C4-2B (cell line): ENCODE data around the gene NDUFB5.

Experiments
- H3K27ac ChIP-seq: fragments of 450-650 bp; 2 replicates; pipeline ENCODE4 v1.5.1; 2017
- ZFX ChIP-seq: fragments of 450-650 bp; IDR thresholded peaks from 2 replicates; pipeline ENCODE4 v1.6.1; 2017
- TF ChIP-seq, protein P1 (sequence below): fragments of 450-650 bp; conservative IDR thresholded peaks from 2 replicates; pipeline ENCODE4 v1.5.1; 2017; ENCODE audit warnings: mild to moderate bottlenecking

The NDUFB5 gene

DNA sequence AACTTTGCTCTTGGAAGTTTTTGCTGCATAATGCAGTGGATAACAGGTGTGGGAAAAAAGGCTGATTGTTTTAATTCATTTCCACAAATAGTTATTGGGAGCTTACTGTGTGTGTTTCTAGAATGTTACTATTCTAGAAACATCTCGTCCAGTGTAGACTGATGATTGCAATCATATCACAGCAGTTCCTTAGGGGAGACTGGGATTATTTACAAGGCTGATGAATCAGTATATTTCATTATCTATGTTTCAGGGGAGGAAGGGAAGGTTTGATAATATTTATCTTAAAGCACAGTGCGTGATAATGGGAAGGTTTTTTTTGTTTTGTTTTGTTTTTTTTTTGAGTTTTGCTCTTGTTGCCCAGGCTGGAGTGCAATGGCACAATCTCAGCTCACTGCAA, 50.6 kb downstream of the NDUFB5 start:
- TF ChIP-seq ZFX = no peak
- TF ChIP-seq, protein P1, sequence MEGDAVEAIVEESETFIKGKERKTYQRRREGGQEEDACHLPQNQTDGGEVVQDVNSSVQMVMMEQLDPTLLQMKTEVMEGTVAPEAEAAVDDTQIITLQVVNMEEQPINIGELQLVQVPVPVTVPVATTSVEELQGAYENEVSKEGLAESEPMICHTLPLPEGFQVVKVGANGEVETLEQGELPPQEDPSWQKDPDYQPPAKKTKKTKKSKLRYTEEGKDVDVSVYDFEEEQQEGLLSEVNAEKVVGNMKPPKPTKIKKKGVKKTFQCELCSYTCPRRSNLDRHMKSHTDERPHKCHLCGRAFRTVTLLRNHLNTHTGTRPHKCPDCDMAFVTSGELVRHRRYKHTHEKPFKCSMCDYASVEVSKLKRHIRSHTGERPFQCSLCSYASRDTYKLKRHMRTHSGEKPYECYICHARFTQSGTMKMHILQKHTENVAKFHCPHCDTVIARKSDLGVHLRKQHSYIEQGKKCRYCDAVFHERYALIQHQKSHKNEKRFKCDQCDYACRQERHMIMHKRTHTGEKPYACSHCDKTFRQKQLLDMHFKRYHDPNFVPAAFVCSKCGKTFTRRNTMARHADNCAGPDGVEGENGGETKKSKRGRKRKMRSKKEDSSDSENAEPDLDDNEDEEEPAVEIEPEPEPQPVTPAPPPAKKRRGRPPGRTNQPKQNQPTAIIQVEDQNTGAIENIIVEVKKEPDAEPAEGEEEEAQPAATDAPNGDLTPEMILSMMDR = no peak

DNA sequence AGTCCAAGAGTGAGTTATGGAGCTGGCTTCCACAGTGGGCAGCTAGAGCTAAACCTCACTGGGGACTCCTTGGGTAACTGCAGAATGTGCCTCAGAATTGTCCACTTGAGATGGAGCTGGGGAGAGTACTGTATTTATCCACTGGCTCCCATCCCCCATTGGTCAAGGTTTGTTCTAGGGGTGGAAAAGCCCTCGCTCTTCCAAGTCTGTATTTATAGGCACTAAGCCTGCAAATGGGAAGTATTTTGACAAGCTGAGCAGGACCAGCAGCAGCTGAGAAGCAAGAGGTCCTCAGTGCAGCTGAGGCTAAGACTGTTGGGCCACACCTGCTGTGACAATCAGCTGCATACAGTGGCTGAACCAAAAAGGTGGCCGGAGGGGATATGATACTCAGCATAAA, 54.0 kb downstream of the NDUFB5 start:
- TF ChIP-seq, protein P1 = no peak
- no peak for TF ChIP-seq ZFX
- no peak overlapping the region for H3K27ac ChIP-seq

More for the DNA sequence above, 50.6 kb downstream of the NDUFB5 start:
- H3K27ac ChIP-seq = no peak overlapping the region

DNA sequence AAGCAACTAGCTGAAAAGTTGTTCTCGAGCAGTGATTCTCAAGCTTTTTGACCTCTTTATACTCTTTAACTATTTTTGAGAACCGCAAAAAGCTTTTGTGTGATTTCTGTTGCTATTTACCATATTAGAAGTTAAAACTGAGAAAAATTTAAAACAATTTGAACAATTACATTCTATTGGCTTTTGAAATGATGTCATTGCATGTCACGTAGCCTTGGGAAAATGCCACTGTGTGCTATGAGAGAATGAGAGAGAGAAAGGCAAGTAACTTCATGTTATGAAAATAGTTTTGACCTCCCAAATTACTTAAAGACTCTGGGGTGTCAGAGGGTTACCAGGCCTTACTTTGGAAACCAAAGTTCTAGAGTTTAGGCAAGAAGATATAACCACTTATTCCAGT, 56.3 kb downstream of the NDUFB5 start:
- H3K27ac ChIP-seq = no peak overlapping the region
- TF ChIP-seq, protein P1 = no peak
- TF ChIP-seq ZFX = no peak

DNA sequence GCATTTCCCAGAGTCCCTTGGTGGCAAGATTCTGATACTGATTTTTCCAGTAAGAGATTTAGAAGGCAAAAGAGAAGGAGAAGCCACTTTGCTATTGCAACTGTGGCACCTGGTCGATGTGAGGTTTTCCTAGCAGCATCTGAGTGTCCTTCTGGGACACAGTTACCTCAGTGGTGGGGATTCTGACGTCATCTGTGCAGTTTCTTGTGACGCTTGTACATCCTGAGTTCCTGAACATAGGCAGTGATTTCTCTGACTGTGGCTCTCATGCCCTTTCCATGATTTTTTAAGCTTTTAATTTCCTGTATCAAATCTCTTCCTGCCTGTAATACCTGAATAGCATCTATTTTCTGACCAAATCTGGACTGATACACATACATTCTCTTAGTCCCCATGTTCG, 57.2 kb downstream of the NDUFB5 start:
- H3K27ac ChIP-seq = no peak overlapping the region
- TF ChIP-seq, protein P1 = no peak
- no peak for TF ChIP-seq ZFX

DNA sequence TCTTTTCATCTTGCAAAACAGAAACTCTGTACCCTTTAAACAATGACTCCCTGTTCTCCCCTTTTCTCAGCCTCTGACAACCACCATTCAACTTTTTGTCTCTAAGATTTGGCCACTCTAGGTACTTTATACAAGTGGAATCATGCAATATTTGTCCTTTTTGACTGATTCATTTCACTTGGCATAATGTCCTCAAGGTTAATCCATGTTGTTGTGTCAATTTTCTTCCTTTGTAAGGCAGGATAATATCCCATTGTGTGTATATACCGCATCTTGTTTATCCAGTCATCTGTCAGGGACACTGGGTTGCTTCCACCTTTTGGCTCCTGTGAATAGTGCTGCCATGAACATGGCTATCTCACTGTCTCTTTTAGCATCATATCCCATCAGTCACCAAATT, 58.5 kb downstream of the NDUFB5 start:
- TF ChIP-seq, protein P1 = no peak
- TF ChIP-seq ZFX = no peak
- H3K27ac ChIP-seq = no peak overlapping the region

DNA sequence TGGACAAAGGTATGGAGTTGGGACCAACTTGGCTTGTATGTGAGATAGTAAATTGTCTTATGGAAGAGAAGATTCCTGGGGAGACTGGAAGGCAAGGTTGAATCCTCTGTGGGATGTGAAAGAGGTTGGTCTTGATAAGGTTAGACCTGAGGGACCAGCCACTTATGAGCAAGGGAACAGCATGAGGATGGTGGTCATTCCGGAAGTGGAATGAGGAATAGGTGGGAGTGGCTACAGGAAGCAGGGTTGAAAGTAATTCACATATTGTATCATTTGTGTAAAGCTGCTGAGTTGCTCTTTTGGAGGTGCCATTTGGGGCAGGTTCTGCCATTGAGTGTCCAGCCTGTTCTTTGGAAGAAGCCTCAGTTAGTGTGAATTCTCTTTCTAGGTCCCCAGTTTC, 61.4 kb downstream of the NDUFB5 start:
- no peak overlapping the region; the same call in 1 of the 2 replicates for H3K27ac ChIP-seq
- no peak for TF ChIP-seq ZFX
- TF ChIP-seq, protein P1 = no peak

DNA sequence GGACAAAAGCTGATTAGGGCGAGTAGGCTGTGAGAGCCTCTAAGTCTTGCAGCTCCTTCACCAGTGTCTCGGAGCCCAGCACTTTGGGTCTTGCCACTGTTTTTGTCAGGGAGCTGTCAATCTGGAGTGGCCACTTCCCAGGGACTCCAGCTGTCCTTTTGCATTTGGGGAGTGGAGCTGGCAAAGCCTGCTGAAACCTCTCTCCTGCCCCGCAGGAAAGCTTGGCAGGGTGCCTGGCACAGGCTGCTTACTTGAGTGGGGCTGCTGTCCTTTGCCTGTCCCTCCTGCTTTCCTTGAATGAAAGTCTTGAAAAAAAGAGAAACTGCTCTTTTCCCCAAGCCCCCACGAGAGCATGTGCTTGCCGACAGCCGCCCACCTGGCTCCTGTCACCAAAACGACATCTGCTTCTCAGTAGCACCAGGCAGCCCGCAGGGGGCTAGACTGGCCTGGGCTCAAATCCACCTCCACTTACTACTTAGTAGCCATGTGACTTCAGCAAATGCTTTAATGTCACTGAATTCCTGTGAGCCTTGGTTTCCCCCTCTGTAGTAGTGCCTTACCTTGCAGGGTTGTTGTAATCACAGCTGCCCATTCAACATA, 61.9 kb downstream of the NDUFB5 start:
- H3K27ac ChIP-seq = no peak overlapping the region; the same call in 1 of the 2 replicates
- TF ChIP-seq ZFX = no peak
- TF ChIP-seq, protein P1 = no peak
